Activated CD8-positive, alpha-beta memory T cell treated with anti-CD3 and anti-CD28 coated beads, Interleukin-2, amount 50 U/mL, for 48 hours (primary cell): Measurements from ENCODE around the gene PPP3CB.

ENCODE experiments used
- DNase-seq: peaks from one replicate; pipeline ENCODE4 v3.0.0-alpha.2; 2020

The PPP3CB gene

GRCh38 chr10:73478636-73479035, 17.2 kb downstream of the PPP3CB start:
- no peak for DNase-seq

- DNase-seq = no peak
Observed at GRCh38 chr10:73471226-73471625, 24.6 kb downstream of the PPP3CB start.

- no peak for DNase-seq
Observed at GRCh38 chr10:73469579-73469978, 26.2 kb downstream of the PPP3CB start.

GRCh38 chr10:73467206-73467605, 28.6 kb downstream of the PPP3CB start:
- DNase-seq = no peak

GRCh38 chr10:73465978-73466726, 29.7 kb downstream of the PPP3CB start:
- no peak for DNase-seq

- no peak for DNase-seq
Observed at GRCh38 chr10:73460897-73461296, 34.9 kb downstream of the PPP3CB start.

- DNase-seq = no peak
Observed at GRCh38 chr10:73459683-73460314, 36.0 kb downstream of the PPP3CB start.

GRCh38 chr10:73456187-73456890, 39.5 kb downstream of the PPP3CB start:
- no peak for DNase-seq

- DNase-seq = no peak
Observed at GRCh38 chr10:73449113-73449512, 46.7 kb downstream of the PPP3CB start.

GRCh38 chr10:73448384-73448783, 47.4 kb downstream of the PPP3CB start:
- no peak for DNase-seq

GRCh38 chr10:73446926-73447325, 48.9 kb downstream of the PPP3CB start:
- no peak for DNase-seq

- no peak for DNase-seq
Observed at GRCh38 chr10:73444457-73444856, 51.4 kb downstream of the PPP3CB start.

- DNase-seq = no peak
Observed at GRCh38 chr10:73439605-73440312, 56.1 kb downstream of the PPP3CB start.

GRCh38 chr10:73439055-73439454, 56.8 kb downstream of the PPP3CB start:
- no peak for DNase-seq

GRCh38 chr10:73433538-73433867, 62.3 kb downstream of the PPP3CB start, which contains the start of gene MSS51:
TSS of gene MSS51 (minus strand) at chr10:73433561. CDS start at chr10:73428284, 5,277 bp downstream.
- no peak for DNase-seq

GRCh38 chr10:73432646-73433537, 62.9 kb downstream of the PPP3CB start:
- no peak for DNase-seq

- DNase-seq = no peak
Observed at GRCh38 chr10:73426318-73426717, 69.5 kb downstream of the PPP3CB start.

- no peak for DNase-seq
Observed at GRCh38 chr10:73424478-73424877, 71.3 kb downstream of the PPP3CB start.

GRCh38 chr10:73423309-73423708, 72.5 kb downstream of the PPP3CB start:
- no peak for DNase-seq

- DNase-seq = no peak
Observed at GRCh38 chr10:73416571-73416970, 79.3 kb downstream of the PPP3CB start.

GRCh38 chr10:73414230-73414945, 81.4 kb downstream of the PPP3CB start:
- DNase-seq = no peak
